HL-60 (cell line): ENCODE data around the gene MMP2.
A peak's percentile ranks its signal among the peaks of the same experiment; 100 is the strongest.

Source experiments
- DNase-seq, 2 experiments: peaks; one replicate each; pipeline ENCODE4 v3.0.0-alpha.2; 2010 to 2020; ENCODE audit warnings: low read depth in 1 of 2, low spot score in 1 of 2
- H3K27ac ChIP-seq: fragments of 250-450 bp; sonication (Bioruptor Pico); replicated peaks from 2 replicates; pipeline ENCODE4 v1.5.1; 2020; ENCODE audit warnings: mild to moderate bottlenecking, moderate library complexity
- H3K27me3 ChIP-seq: fragments of 250-450 bp; sonication (Bioruptor Pico); 2 replicates; pipeline ENCODE4 v1.5.1; 2021; ENCODE audit warnings: mild to moderate bottlenecking, moderate library complexity; ENCODE audit not compliant: insufficient read depth, poor library complexity, severe bottlenecking
- H3K4me3 ChIP-seq: replicated peaks from 2 replicates; pipeline ENCODE4 v1.5.1; 2011; ENCODE audit warnings: mild to moderate bottlenecking, control low read depth, low read length; ENCODE audit not compliant: insufficient read depth
- CTCF ChIP-seq: IDR thresholded peaks from one replicate; pipeline ENCODE4 v1.5.1; 2011; ENCODE audit warnings: low read length, control low read depth, inconsistent platforms; ENCODE audit not compliant: insufficient read depth
- GABPA ChIP-seq: IDR thresholded peaks from 2 replicates; pipeline ENCODE4 v1.6.1; 2012; ENCODE audit warnings: low read depth
- POLR2AphosphoS5 ChIP-seq: IDR thresholded peaks from 2 replicates; pipeline ENCODE4 v1.6.1; 2012; ENCODE audit warnings: low read depth
- SPI1 ChIP-seq: IDR thresholded peaks from 2 replicates; pipeline ENCODE4 v1.6.1; 2012; ENCODE audit warnings: low read depth, mild to moderate bottlenecking, borderline replicate concordance
- TF ChIP-seq, protein P1 (sequence below): IDR thresholded peaks from 2 replicates; pipeline ENCODE4 v1.6.1; 2012; ENCODE audit warnings: low read depth; ENCODE audit not compliant: insufficient replicate concordance

Gene MMP2

DNA sequence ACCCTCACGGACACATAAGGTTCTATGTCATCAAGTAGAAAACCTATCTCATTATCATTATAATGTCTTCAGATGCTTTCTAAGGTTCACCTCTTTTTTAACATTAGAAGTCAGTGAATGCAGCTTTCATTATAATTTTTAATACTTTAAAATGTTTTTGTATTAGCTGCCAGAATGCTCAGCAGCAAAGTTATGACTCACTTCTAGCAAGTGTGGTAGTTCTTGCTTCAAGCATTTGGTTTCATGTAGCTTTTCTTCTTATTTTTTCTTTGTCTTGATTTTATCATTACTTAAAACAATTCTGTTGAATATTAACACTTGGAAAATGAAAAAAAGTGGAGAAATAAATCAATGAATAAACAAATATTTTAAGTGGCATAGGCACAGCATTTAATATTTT is 53.2 kb downstream of the MMP2 start:
- TF ChIP-seq, protein P1, sequence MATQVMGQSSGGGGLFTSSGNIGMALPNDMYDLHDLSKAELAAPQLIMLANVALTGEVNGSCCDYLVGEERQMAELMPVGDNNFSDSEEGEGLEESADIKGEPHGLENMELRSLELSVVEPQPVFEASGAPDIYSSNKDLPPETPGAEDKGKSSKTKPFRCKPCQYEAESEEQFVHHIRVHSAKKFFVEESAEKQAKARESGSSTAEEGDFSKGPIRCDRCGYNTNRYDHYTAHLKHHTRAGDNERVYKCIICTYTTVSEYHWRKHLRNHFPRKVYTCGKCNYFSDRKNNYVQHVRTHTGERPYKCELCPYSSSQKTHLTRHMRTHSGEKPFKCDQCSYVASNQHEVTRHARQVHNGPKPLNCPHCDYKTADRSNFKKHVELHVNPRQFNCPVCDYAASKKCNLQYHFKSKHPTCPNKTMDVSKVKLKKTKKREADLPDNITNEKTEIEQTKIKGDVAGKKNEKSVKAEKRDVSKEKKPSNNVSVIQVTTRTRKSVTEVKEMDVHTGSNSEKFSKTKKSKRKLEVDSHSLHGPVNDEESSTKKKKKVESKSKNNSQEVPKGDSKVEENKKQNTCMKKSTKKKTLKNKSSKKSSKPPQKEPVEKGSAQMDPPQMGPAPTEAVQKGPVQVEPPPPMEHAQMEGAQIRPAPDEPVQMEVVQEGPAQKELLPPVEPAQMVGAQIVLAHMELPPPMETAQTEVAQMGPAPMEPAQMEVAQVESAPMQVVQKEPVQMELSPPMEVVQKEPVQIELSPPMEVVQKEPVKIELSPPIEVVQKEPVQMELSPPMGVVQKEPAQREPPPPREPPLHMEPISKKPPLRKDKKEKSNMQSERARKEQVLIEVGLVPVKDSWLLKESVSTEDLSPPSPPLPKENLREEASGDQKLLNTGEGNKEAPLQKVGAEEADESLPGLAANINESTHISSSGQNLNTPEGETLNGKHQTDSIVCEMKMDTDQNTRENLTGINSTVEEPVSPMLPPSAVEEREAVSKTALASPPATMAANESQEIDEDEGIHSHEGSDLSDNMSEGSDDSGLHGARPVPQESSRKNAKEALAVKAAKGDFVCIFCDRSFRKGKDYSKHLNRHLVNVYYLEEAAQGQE, result no peak
- TF ChIP-seq POLR2AphosphoS5 (no peak), SPI1 (no peak), CTCF (no peak), GABPA (no peak)
- Histone ChIP-seq H3K27ac (no peak overlapping the region), H3K4me3 (no peak overlapping the region), H3K27me3 (no peaks in the 10 kb centered on the region)
- DNase-seq, result no peak

DNA sequence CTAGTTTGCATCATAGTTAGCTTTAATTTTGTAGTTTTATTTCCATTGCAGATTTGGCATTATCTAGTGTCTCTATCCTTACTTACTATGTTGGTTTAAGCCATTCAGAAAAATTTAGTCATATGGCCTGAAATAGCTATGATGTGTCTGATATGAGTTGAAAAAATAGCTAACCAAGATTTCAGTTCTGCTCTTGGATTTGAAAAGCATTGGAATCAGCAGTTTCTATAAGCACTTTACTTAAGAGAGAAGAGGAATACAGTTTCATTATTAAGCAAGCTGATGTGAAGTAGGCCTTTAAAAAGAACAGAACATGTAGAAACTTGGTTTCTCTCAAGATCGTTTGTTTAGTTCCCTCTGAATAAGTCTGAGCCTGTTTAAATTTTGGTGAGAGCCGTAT is 55.8 kb downstream of the MMP2 start:
- TF ChIP-seq CTCF (no peak), SPI1 (no peak), POLR2AphosphoS5 (no peak), GABPA (no peak)
- TF ChIP-seq, protein P1, result no peak
- H3K27me3 ChIP-seq, result no peaks in the 10 kb centered on the region
- H3K27ac ChIP-seq, result no peak overlapping the region
- DNase-seq, result no peak
- H3K4me3 ChIP-seq, result no peak overlapping the region

DNA sequence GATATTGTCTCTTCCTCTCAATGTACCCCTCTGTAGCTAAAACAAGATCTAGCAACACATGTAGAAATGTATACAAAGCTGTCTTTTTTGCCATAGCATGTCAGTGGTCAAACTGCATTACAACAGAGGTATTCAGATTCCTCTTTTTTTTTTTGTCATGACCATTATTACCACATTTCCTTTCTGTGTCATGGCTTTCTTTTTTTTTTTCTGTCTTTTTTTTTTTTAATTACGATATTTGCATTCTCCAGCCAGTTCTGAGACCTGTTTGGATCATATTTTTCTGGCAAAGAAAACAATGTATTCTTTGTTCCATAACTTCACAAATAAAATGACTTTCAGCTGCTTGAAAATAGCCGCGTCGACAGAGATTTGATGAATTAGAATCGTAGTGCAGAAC is 60.1 kb downstream of the MMP2 start:
- H3K27me3 ChIP-seq, result no peaks in the 10 kb centered on the region
- H3K4me3 ChIP-seq, result no peak overlapping the region
- DNase-seq, result peak in 1 of 2 experiments; percentile 58
- H3K27ac ChIP-seq, result peak overlapping the region; percentile 78
- TF ChIP-seq GABPA (no peak), SPI1 (peak; percentile 50; the same call in 1 of the 2 replicates), POLR2AphosphoS5 (no peak)

GRCh38 chr16:55539488-55539887 is 60.5 kb downstream of the MMP2 start:
- no peak for TF ChIP-seq GABPA
- no peak for TF ChIP-seq SPI1
- TF ChIP-seq CTCF, result no peak
- TF ChIP-seq POLR2AphosphoS5, result no peak
- TF ChIP-seq, protein P1, result no peak
- peak overlapping the region; percentile 78 for H3K27ac ChIP-seq
- DNase-seq, result peak in 1 of 2 experiments; percentile 12
- no peaks in the 10 kb centered on the region for H3K27me3 ChIP-seq
- H3K4me3 ChIP-seq, result no peak overlapping the region
